HepG2 (cell line): ENCODE measurements around the gene ARHGEF39. TPM values are rescaled to one million over a fixed set of nuclear protein-coding genes. Genes with fewer than 3 reads are reported as not detected.
A peak's percentile ranks its signal among the peaks of the same experiment; 100 is the strongest.

Experiments used
- ARID2 ChIP-seq: sonication (generic); formaldehyde crosslinking; IDR thresholded peaks from 2 replicates; pipeline ENCODE4 v1.8.1; 2022; ENCODE audit warnings: mild to moderate bottlenecking, missing genetic modification reagents, borderline replicate concordance
- GATAD2A ChIP-seq: IDR thresholded peaks from 2 replicates; pipeline ENCODE4 v1.6.1; 2016
- KDM4B ChIP-seq: sonication (generic); formaldehyde crosslinking; IDR thresholded peaks from 2 replicates; pipeline ENCODE4 v1.4.0; 2020; ENCODE audit warnings: missing genetic modification reagents
- KMT2B ChIP-seq: IDR thresholded peaks from 2 replicates; pipeline ENCODE4 v1.6.1; 2016; ENCODE audit warnings: missing genetic modification reagents, missing compliant biosample characterization
- RFX3 ChIP-seq: IDR thresholded peaks from 2 replicates; pipeline ENCODE4 v1.6.1; 2016; ENCODE audit warnings: missing biosample characterization, missing genetic modification reagents
- ZBTB10 ChIP-seq: sonication (generic); formaldehyde crosslinking; IDR thresholded peaks from 2 replicates; pipeline ENCODE4 v1.4.0; 2020; ENCODE audit warnings: missing genetic modification reagents, borderline replicate concordance
- ZFP36L1 ChIP-seq: sonication (generic); formaldehyde crosslinking; IDR thresholded peaks from 2 replicates; pipeline ENCODE4 v1.8.0; 2022; ENCODE audit warnings: mild to moderate bottlenecking, missing genetic modification reagents, moderate library complexity
- ZFP62 ChIP-seq: sonication (generic); formaldehyde crosslinking; IDR thresholded peaks from 2 replicates; pipeline ENCODE4 v1.4.0; 2020; ENCODE audit warnings: missing genetic modification reagents
- ZMAT3 ChIP-seq: sonication (generic); formaldehyde crosslinking; conservative IDR thresholded peaks from 2 replicates; pipeline ENCODE4 v1.7.0; 2021; ENCODE audit warnings: missing genetic modification reagents
- ZNF224 ChIP-seq: sonication (generic); formaldehyde crosslinking; IDR thresholded peaks from 2 replicates; pipeline ENCODE4 v1.5.0; 2020; ENCODE audit warnings: mild to moderate bottlenecking, missing genetic modification reagents
- ZNF253 ChIP-seq: sonication (generic); formaldehyde crosslinking; IDR thresholded peaks from 2 replicates; pipeline ENCODE4 v1.8.0; 2022; ENCODE audit warnings: mild to moderate bottlenecking, missing genetic modification reagents, borderline replicate concordance
- ZNF282 ChIP-seq: fragments of 450-650 bp; IDR thresholded peaks from 2 replicates; pipeline ENCODE4 v1.6.1; 2018; ENCODE audit not compliant: partially characterized antibody
- ZNF570 ChIP-seq: sonication (generic); formaldehyde crosslinking; IDR thresholded peaks from 2 replicates; pipeline ENCODE4 v1.4.0; 2020; ENCODE audit warnings: mild to moderate bottlenecking, missing genetic modification reagents, borderline replicate concordance
- ZNF709 ChIP-seq: sonication (generic); formaldehyde crosslinking; IDR thresholded peaks from 2 replicates; pipeline ENCODE4 v1.5.0; 2020; ENCODE audit warnings: mild to moderate bottlenecking, missing genetic modification reagents
- ZNF747 ChIP-seq: sonication (generic); formaldehyde crosslinking; IDR thresholded peaks from 2 replicates; pipeline ENCODE4 v1.8.1; 2023; ENCODE audit warnings: missing genetic modification reagents, mild to moderate bottlenecking, borderline replicate concordance
- ZNF782 ChIP-seq: sonication (generic); formaldehyde crosslinking; IDR thresholded peaks from 2 replicates; pipeline ENCODE4 v1.4.0; 2020; ENCODE audit warnings: missing genetic modification reagents, mild to moderate bottlenecking, borderline replicate concordance
- ZNF841 ChIP-seq: sonication (generic); formaldehyde crosslinking; IDR thresholded peaks from 2 replicates; pipeline ENCODE4 v1.8.1; 2023; ENCODE audit warnings: missing genetic modification reagents, borderline replicate concordance
- ZSCAN31 ChIP-seq: sonication (generic); formaldehyde crosslinking; IDR thresholded peaks from 2 replicates; pipeline ENCODE4 v1.5.0; 2020; ENCODE audit warnings: low read depth, mild to moderate bottlenecking, missing genetic modification reagents
- polyA plus RNA-seq, 8 experiments: library from polyadenylated mRNA; depleted of rRNA in 3 of 8; stranded (reverse) in 7 of 8; unstranded in 1 of 8; fragments of >200 nt; fragmentation: Illumina TruSeq in 4 of 8; extraction: Trizol in 4 of 8; gene quantifications; 2 replicates each; pipeline versions ENCODE4 v1.2.1 to v1.2.3, GENCODE V29; 2011 to 2016; ENCODE audit warnings: low read depth in 4 of 8, missing spikeins in 1 of 8, mixed read lengths in 1 of 8; ENCODE audit not compliant: insufficient read depth in 1 of 8
- total RNA-seq, 5 experiments: library from RNA; depleted of rRNA; stranded (reverse); fragments of >200 nt; fragmentation: Illumina TruSeq; extraction: Trizol; gene quantifications; 2 replicates each; pipeline ENCODE4 v1.2.3, GENCODE V29; 2016; ENCODE audit warnings: low read depth in 1 of 5
- TF ChIP-seq, protein P1 (sequence below): fragments of 450-650 bp; IDR thresholded peaks from 2 replicates; pipeline ENCODE4 v1.6.1; 2016
- TF ChIP-seq, protein P2 (sequence below): sonication (generic); formaldehyde crosslinking; conservative IDR thresholded peaks from 2 replicates; pipeline ENCODE4 v1.4.0; 2020; ENCODE audit warnings: mild to moderate bottlenecking, missing genetic modification reagents, moderate library complexity
- TF ChIP-seq, protein P3 (sequence below): sonication (generic); formaldehyde crosslinking; IDR thresholded peaks from 2 replicates; pipeline ENCODE4 v1.5.0; 2020; ENCODE audit warnings: missing genetic modification reagents
- TF ChIP-seq, protein P4 (sequence below): IDR thresholded peaks from 2 replicates; pipeline ENCODE4 v1.6.1; 2016

The ARHGEF39 gene
- total and polyA plus RNA-seq, 2 of the 13 experiments (the other 11 are each of a cell fraction or from before 2014, with no cell fraction given): 11.2 to 12.3 TPM

DNA sequence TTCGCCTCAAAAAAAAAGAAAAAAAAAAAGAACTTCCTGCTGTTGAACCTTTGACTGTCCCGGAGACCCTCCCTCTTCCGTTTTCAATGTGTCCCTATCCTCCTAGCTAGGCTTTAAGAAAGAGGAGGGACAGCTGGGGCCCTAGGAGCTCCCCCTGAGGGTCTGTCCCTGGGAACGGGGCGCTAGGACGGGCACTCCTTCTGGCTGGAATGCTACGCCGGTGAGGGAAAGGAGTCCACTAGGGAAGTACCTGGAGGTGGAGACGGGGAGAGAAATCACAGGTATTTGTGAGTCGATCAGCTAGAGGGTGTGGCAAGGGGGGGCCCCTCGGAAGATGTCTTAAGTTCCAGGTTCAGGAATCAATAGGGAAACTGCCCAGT, 18.9 kb downstream of the ARHGEF39 start (continued):
- TF ChIP-seq, protein P1, sequence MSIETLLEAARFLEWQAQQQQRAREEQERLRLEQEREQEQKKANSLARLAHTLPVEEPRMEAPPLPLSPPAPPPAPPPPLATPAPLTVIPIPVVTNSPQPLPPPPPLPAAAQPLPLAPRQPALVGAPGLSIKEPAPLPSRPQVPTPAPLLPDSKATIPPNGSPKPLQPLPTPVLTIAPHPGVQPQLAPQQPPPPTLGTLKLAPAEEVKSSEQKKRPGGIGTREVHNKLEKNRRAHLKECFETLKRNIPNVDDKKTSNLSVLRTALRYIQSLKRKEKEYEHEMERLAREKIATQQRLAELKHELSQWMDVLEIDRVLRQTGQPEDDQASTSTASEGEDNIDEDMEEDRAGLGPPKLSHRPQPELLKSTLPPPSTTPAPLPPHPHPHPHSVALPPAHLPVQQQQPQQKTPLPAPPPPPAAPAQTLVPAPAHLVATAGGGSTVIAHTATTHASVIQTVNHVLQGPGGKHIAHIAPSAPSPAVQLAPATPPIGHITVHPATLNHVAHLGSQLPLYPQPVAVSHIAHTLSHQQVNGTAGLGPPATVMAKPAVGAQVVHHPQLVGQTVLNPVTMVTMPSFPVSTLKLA: no peak
- no peak for TF ChIP-seq KMT2B
- no peak for TF ChIP-seq KDM4B (CRISPR knock-in tag)
- no peak for TF ChIP-seq ZNF253 (CRISPR knock-in tag)
- no peak for TF ChIP-seq GATAD2A (CRISPR knock-in tag)
- TF ChIP-seq, protein P2, sequence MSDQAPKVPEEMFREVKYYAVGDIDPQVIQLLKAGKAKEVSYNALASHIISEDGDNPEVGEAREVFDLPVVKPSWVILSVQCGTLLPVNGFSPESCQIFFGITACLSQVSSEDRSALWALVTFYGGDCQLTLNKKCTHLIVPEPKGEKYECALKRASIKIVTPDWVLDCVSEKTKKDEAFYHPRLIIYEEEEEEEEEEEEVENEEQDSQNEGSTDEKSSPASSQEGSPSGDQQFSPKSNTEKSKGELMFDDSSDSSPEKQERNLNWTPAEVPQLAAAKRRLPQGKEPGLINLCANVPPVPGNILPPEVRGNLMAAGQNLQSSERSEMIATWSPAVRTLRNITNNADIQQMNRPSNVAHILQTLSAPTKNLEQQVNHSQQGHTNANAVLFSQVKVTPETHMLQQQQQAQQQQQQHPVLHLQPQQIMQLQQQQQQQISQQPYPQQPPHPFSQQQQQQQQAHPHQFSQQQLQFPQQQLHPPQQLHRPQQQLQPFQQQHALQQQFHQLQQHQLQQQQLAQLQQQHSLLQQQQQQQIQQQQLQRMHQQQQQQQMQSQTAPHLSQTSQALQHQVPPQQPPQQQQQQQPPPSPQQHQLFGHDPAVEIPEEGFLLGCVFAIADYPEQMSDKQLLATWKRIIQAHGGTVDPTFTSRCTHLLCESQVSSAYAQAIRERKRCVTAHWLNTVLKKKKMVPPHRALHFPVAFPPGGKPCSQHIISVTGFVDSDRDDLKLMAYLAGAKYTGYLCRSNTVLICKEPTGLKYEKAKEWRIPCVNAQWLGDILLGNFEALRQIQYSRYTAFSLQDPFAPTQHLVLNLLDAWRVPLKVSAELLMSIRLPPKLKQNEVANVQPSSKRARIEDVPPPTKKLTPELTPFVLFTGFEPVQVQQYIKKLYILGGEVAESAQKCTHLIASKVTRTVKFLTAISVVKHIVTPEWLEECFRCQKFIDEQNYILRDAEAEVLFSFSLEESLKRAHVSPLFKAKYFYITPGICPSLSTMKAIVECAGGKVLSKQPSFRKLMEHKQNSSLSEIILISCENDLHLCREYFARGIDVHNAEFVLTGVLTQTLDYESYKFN (CRISPR knock-in tag): no peak
- TF ChIP-seq ZNF747: 0 out of 2 replicates have a peak, but pooled peaks have one; percentile 24
- TF ChIP-seq ZNF570: no peak
- TF ChIP-seq ZFP36L1 (CRISPR knock-in tag): no peak
- TF ChIP-seq ZNF224 (CRISPR knock-in tag): no peak
- TF ChIP-seq ARID2 (CRISPR knock-in tag): no peak
- no peak for TF ChIP-seq ZNF841 (CRISPR knock-in tag)
- TF ChIP-seq, protein P3, sequence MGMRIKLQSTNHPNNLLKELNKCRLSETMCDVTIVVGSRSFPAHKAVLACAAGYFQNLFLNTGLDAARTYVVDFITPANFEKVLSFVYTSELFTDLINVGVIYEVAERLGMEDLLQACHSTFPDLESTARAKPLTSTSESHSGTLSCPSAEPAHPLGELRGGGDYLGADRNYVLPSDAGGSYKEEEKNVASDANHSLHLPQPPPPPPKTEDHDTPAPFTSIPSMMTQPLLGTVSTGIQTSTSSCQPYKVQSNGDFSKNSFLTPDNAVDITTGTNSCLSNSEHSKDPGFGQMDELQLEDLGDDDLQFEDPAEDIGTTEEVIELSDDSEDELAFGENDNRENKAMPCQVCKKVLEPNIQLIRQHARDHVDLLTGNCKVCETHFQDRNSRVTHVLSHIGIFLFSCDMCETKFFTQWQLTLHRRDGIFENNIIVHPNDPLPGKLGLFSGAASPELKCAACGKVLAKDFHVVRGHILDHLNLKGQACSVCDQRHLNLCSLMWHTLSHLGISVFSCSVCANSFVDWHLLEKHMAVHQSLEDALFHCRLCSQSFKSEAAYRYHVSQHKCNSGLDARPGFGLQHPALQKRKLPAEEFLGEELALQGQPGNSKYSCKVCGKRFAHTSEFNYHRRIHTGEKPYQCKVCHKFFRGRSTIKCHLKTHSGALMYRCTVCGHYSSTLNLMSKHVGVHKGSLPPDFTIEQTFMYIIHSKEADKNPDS (CRISPR knock-in tag): no peak
- TF ChIP-seq ZFP62 (CRISPR knock-in tag): no peak
- TF ChIP-seq, protein P4, sequence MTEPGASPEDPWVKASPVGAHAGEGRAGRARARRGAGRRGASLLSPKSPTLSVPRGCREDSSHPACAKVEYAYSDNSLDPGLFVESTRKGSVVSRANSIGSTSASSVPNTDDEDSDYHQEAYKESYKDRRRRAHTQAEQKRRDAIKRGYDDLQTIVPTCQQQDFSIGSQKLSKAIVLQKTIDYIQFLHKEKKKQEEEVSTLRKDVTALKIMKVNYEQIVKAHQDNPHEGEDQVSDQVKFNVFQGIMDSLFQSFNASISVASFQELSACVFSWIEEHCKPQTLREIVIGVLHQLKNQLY: no peak
- TF ChIP-seq ZMAT3 (CRISPR knock-in tag): no peak
- no peak for TF ChIP-seq ZNF709 (CRISPR knock-in tag)
- TF ChIP-seq ZNF782 (CRISPR knock-in tag): no peak
- TF ChIP-seq ZSCAN31 (CRISPR knock-in tag): peak; percentile 76; the same call in 1 of the 2 replicates
- no peak for TF ChIP-seq ZNF282
- no peak for TF ChIP-seq RFX3 (CRISPR knock-in tag)
- TF ChIP-seq ZBTB10: no peak
